ENCODE results near the gene COA6.

Gene COA6

DNA sequence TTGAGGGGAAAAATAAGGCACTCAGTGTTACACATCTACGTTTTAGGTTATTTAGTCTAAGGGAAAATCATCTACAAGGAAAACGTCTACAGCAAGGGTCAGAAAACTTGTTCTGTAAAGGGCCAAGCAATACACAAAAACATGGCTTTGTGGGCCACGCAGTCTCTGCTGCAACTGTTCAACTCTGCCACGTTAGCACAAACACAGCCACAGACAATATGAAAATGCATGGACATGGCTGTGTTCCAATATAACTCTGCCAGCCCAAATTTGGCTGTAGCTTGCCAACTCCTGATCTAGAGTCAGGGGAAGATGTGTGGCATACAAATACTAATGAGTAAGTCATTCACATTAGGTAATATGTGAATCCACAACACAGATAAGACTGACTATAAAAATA, 40.7 kb downstream of the COA6 start:
- no peak for DNase-seq

DNA sequence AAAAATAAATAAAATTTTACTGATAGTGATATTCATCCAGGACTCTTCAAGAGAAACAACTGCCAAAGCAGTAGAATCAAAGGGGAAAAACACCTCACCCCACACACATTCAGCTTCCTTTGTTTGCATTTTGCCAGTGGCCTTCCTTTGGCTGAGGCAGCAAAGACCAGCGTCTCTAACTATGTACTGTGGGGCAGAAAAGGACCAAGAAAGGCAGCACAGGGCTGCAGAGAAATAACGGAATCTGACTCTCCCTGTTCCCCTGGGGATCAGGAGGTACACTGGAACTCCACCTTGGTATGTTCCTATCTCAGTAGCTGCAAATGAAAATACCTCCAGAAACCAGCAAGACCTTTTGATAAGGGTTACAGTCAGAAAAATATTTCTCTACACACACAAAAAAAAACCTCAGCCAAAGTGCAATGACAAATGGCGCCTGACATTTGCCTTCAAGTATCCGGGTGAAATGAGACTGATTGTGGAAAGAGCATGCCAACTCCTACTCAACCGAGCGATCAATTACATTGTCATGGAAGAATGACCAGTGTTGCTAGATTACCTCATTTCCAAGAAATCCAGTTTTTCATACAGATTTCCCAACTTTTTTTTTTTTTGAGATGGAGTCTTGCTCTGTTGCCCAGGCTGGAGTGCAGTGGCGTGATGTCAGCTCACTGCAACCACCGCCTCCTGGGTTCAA, 54.8 kb downstream of the COA6 start:
- no peak for DNase-seq

DNA sequence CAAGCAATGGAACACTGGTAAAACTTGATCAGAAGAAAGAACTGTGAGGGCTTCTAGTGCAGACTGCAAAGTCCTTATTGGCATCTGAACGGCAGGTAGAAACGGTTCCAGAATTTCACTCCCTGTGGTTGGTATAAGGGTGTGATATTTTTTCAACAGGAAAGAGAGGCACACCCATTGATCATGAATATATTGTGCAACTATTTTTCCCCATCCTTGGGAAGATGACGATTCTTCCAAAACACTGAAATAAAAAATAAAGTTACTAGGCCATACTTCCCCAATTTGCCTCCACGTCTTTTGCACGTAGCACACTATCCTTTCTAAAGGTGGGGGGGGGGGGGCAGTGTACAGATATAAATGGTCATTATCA, 56.2 kb downstream of the COA6 start:
- DNase-seq, result no peak

DNA sequence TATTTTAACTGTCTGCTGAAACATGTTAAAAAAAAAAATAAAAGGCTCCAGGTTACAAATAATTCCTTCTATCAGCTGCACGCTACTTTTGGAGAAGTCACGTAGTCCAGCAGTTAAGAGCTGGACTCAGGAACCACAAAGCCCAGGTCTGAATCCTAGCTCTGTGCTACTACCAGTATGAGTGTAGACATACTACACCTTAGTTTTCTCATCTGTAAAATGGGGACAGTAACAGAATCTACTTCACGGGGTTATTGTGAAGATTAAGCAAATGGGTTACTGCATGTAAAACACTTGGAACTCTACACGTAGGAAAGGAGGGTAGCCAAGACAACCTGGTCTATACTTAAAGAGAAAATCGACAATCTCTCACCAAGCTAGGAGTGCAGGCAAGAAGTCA, 57.4 kb downstream of the COA6 start:
- no peak for DNase-seq

DNA sequence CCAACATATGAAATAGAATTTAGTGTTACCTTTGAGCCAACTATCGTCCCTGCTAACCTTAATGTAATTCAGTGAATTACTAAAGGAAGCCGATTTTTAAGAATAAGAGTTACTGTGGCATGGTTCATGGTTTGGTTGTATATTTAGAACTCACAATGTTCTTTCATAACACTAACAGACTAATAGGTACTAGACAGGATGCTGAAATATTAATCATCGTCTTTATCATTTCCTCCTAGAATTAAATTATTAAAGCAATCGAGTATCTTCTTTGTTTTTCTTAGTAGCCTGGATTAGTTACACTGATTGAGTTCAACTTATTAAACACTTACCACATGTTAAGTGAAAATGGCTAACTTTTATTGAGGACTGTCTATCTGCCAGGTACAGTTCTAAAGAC, 58.0 kb downstream of the COA6 start:
- DNase-seq, result no peak

DNA sequence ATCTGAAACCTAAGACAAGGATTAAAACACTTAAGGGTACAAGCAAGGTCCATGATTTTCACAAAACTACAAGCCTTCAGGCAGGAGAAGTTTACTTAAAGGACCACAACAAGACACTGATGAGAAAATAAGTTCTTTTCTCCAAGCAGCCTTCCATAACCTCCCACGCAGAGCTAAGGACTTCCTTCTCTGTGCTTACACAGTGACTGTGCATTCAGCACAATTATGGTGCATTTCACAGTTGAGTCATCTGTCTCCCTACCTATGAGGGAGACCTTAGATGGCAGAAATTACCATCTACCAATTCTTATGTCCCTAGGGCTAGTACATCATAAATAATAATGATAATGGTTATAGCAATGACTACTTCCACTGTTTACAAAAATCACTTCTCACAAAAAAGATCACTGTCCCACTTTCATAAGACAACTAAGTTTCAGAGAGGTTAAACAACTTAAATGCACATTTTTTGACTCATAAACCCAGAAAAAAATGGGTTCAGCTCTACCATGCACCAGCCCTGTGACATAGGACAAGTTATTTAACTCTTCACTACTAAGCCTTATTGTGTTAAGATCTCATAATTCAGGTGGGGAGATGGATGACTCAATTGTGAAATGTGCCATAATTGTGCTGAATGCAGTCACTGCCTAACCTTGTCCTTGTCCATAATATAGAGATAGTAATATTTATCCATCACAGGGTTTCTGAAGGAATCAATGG, 60.5 kb downstream of the COA6 start:
- DNase-seq, result no peak

All from retina (tissue), 1 donor.